Loucy (cell line): ENCODE results near the gene KRTAP21-1.

ENCODE experiments used
- H2AFZ ChIP-seq: fragments of 200-600 bp; sonication (generic); 2 replicates; pipeline ENCODE4 v1.6.0; 2016; ENCODE audit warnings: antibody characterized with exemption, mild to moderate bottlenecking, low read length, moderate library complexity
- H3F3A ChIP-seq: fragments of 200-600 bp; 2 replicates; pipeline ENCODE4 v1.6.0; 2016; ENCODE audit warnings: antibody characterized with exemption, low read depth, mild to moderate bottlenecking
- H3K27me3 ChIP-seq: fragments of 200-600 bp; sonication (generic); 2 replicates; pipeline ENCODE4 v1.6.1; 2014; ENCODE audit warnings: low read length, mild to moderate bottlenecking; ENCODE audit not compliant: insufficient read depth, poor library complexity, severe bottlenecking
- H3K36me3 ChIP-seq: fragments of 200-600 bp; sonication (generic); 2 replicates; pipeline ENCODE4 v1.6.1; 2016; ENCODE audit warnings: low read length; ENCODE audit not compliant: insufficient read depth
- H3K4me1 ChIP-seq: fragments of 200-600 bp; sonication (generic); 2 replicates; pipeline ENCODE4 v1.5.1; 2014; ENCODE audit warnings: low read length, mild to moderate bottlenecking; ENCODE audit not compliant: insufficient read depth, poor library complexity, severe bottlenecking
- H3K4me2 ChIP-seq: fragments of 200-600 bp; sonication (generic); 2 replicates; pipeline ENCODE4 v1.6.0; 2014; ENCODE audit warnings: antibody characterized with exemption, low read length, low read depth, mild to moderate bottlenecking; ENCODE audit not compliant: poor library complexity, severe bottlenecking
- H3K4me3 ChIP-seq: fragments of 200-600 bp; sonication (generic); 2 replicates; pipeline ENCODE4 v1.5.1; 2014; ENCODE audit warnings: low read length, mild to moderate bottlenecking, mixed read lengths; ENCODE audit not compliant: poor library complexity, severe bottlenecking
- H3K79me2 ChIP-seq: fragments of 200-600 bp; sonication (generic); 2 replicates; pipeline ENCODE4 v1.6.1; 2014; ENCODE audit warnings: low read length; ENCODE audit not compliant: insufficient read depth
- H3K9ac ChIP-seq: fragments of 200-600 bp; sonication (generic); 2 replicates; pipeline ENCODE4 v1.6.0; 2014; ENCODE audit warnings: mild to moderate bottlenecking, low read depth, low read length, moderate library complexity; ENCODE audit not compliant: poor library complexity, severe bottlenecking
- H3K9me2 ChIP-seq: fragments of 200-600 bp; sonication (generic); replicated peaks from 2 replicates; pipeline ENCODE4 v1.6.1; 2016; ENCODE audit warnings: low read depth, low read length, mixed read lengths
- H3K9me3 ChIP-seq: fragments of 200-600 bp; sonication (generic); 2 replicates; pipeline ENCODE4 v1.6.1; 2014; ENCODE audit warnings: mild to moderate bottlenecking, antibody characterized with exemption, low read length, low read depth; ENCODE audit not compliant: insufficient read depth
- H4K20me1 ChIP-seq: fragments of 200-600 bp; sonication (generic); 2 replicates; pipeline ENCODE4 v1.6.0; 2014; ENCODE audit warnings: antibody characterized with exemption, low read length, mild to moderate bottlenecking; ENCODE audit not compliant: insufficient read depth, poor library complexity, severe bottlenecking
- CTCF ChIP-seq: fragments of 200-600 bp; sonication (generic); conservative IDR thresholded peaks from 2 replicates; pipeline ENCODE4 v1.5.1; 2014; ENCODE audit warnings: mild to moderate bottlenecking, antibody characterized with exemption, low read length
- EZH2phosphoT487 ChIP-seq: fragments of 200-600 bp; IDR thresholded peaks from 2 replicates; pipeline ENCODE4 v1.6.1; 2018; ENCODE audit warnings: antibody characterized with exemption, mild to moderate bottlenecking, moderate library complexity, borderline replicate concordance

Gene KRTAP21-1

GRCh38 chr21:30726726-30727125 is 28.5 kb downstream of the KRTAP21-1 start:
- H3K36me3 ChIP-seq, result no peaks in the 10 kb centered on the region
- no peaks in the 10 kb centered on the region for H3K9me3 ChIP-seq
- no peaks in the 10 kb centered on the region for H3K9me2 ChIP-seq
- no peak for TF ChIP-seq CTCF
- no peak for TF ChIP-seq EZH2phosphoT487
- no peaks in the 10 kb centered on the region for H3K79me2 ChIP-seq
- no peak overlapping the region for H3K9ac ChIP-seq
- H3K27me3 ChIP-seq, result no peaks in the 10 kb centered on the region
- H3F3A ChIP-seq, result no peaks in the 10 kb centered on the region
- H3K4me3 ChIP-seq, result no peak overlapping the region
- no peaks in the 10 kb centered on the region for H4K20me1 ChIP-seq
- no peak overlapping the region for H2AFZ ChIP-seq
- H3K4me1 ChIP-seq, result no peaks in the 10 kb centered on the region
- no peak overlapping the region for H3K4me2 ChIP-seq

- Histone ChIP-seq H3K4me3 (no peak overlapping the region), H3K9me2 (no peaks in the 10 kb centered on the region), H3K27me3 (no peaks in the 10 kb centered on the region), H3K4me1 (no peaks in the 10 kb centered on the region), H3K36me3 (no peaks in the 10 kb centered on the region), H3K79me2 (no peaks in the 10 kb centered on the region), H3F3A (no peaks in the 10 kb centered on the region), H3K4me2 (no peak overlapping the region), H4K20me1 (no peaks in the 10 kb centered on the region), H3K9ac (no peak overlapping the region), H2AFZ (no peak overlapping the region), H3K9me3 (no peaks in the 10 kb centered on the region)
- TF ChIP-seq CTCF (no peak), EZH2phosphoT487 (no peak)
These were observed 35.8 kb downstream of the KRTAP21-1 start for GRCh38 chr21:30719401-30719800.

GRCh38 chr21:30718239-30718909 is 36.9 kb downstream of the KRTAP21-1 start, which contains the start of gene KRTAP21-3:
TSS of gene KRTAP21-3 (minus strand) at chr21:30718777. CDS start at chr21:30718759, 18 bp downstream.
- H4K20me1 ChIP-seq, result no peaks in the 10 kb centered on the region
- no peaks in the 10 kb centered on the region for H3K79me2 ChIP-seq
- no peak within 1 kb of the TSS for H2AFZ ChIP-seq
- no peaks in the 10 kb centered on the region for H3F3A ChIP-seq
- no peak within 1 kb of the TSS for H3K4me3 ChIP-seq
- H3K9me2 ChIP-seq, result no peaks in the 10 kb centered on the region
- H3K4me1 ChIP-seq, result no peaks in the 10 kb centered on the region
- H3K9me3 ChIP-seq, result no peaks in the 10 kb centered on the region
- H3K4me2 ChIP-seq, result no peak within 1 kb of the TSS
- TF ChIP-seq EZH2phosphoT487 (no peak), CTCF (no peak)
- no peaks in the 10 kb centered on the region for H3K36me3 ChIP-seq
- no peaks in the 10 kb centered on the region for H3K27me3 ChIP-seq
- no peak within 1 kb of the TSS for H3K9ac ChIP-seq
